HG02884 (cell line): Measurements from ENCODE around the gene ZNF366.

Source experiments
- ATAC-seq: cut with Tn5 transposase; IDR thresholded peaks from one replicate; pipeline ENCODE4 v1.9.1; 2021; ENCODE audit warnings: mild to moderate bottlenecking, moderate library complexity; ENCODE audit not compliant: unreplicated experiment

Gene ZNF366

GRCh38 chr5:72507231-72507906, at the start of gene ZNF366:
ZNF366 (minus strand) TSS chr5:72507410; CDS start chr5:72461496, 45,914 bp downstream.
- ATAC-seq, result no peak

GRCh38 chr5:72556351-72557166, 49.3 kb upstream of the ZNF366 start:
- ATAC-seq, result peak; percentile 67

- ATAC-seq, result no peak
Observed at GRCh38 chr5:72555871-72556270, 48.7 kb upstream of the ZNF366 start.

- no peak for ATAC-seq
Observed at GRCh38 chr5:72554897-72555296, 47.7 kb upstream of the ZNF366 start.

- no peak for ATAC-seq
Observed at GRCh38 chr5:72552041-72552557, 44.9 kb upstream of the ZNF366 start.

GRCh38 chr5:72550595-72550994, 43.4 kb upstream of the ZNF366 start:
- no peak for ATAC-seq

- no peak for ATAC-seq
Observed at GRCh38 chr5:72543811-72544210, 36.6 kb upstream of the ZNF366 start.

- ATAC-seq, result no peak
Observed at GRCh38 chr5:72543365-72543764, 36.2 kb upstream of the ZNF366 start.

- no peak for ATAC-seq
Observed at GRCh38 chr5:72542695-72543094, 35.5 kb upstream of the ZNF366 start.

GRCh38 chr5:72541501-72542225, 34.5 kb upstream of the ZNF366 start:
- ATAC-seq, result no peak

GRCh38 chr5:72540759-72541438, 33.7 kb upstream of the ZNF366 start:
- no peak for ATAC-seq

- no peak for ATAC-seq
Observed at GRCh38 chr5:72539726-72540125, 32.5 kb upstream of the ZNF366 start.

- no peak for ATAC-seq
Observed at GRCh38 chr5:72539038-72539437, 31.8 kb upstream of the ZNF366 start.

GRCh38 chr5:72537166-72537565, 30.0 kb upstream of the ZNF366 start:
- ATAC-seq, result no peak

GRCh38 chr5:72531496-72532190, 24.4 kb upstream of the ZNF366 start:
- no peak for ATAC-seq

GRCh38 chr5:72530196-72530595, 23.0 kb upstream of the ZNF366 start:
- ATAC-seq, result no peak

GRCh38 chr5:72529383-72529782, 22.2 kb upstream of the ZNF366 start:
- no peak for ATAC-seq

- ATAC-seq, result no peak
Observed at GRCh38 chr5:72525816-72526215, 18.6 kb upstream of the ZNF366 start.

- ATAC-seq, result no peak
Observed at GRCh38 chr5:72523960-72524582, 16.9 kb upstream of the ZNF366 start.

GRCh38 chr5:72522607-72523006, 15.4 kb upstream of the ZNF366 start:
- ATAC-seq, result no peak
